NCI-H2196 (cell line): ENCODE results near the gene TNXB.
"Not testable (repeated sequence)": the region's sequence is repeated elsewhere in the genome, so short reads cannot be mapped to it uniquely, and the experiment has no call there.

Experiments
- DNase-seq: peaks from one replicate; lab custom pipeline; 2025; ENCODE audit not compliant: unreplicated experiment; lab: John Stamatoyannopoulos, UW

The TNXB gene

GRCh38 chr6:32007086-32007485, 102.1 kb downstream of the TNXB start:
- not testable (repeated sequence) for DNase-seq

GRCh38 chr6:32005991-32006529, 103.1 kb downstream of the TNXB start:
- DNase-seq = not testable (repeated sequence)

GRCh38 chr6:32005538-32005880, 103.6 kb downstream of the TNXB start:
- DNase-seq = not testable (repeated sequence)

- DNase-seq = not testable (repeated sequence)
Measured at GRCh38 chr6:32004864-32005537, 104.1 kb downstream of the TNXB start.

GRCh38 chr6:32004393-32004792, 104.7 kb downstream of the TNXB start:
- not testable (repeated sequence) for DNase-seq

GRCh38 chr6:32003301-32003700, 105.8 kb downstream of the TNXB start:
- not testable (repeated sequence) for DNase-seq

- DNase-seq = not testable (repeated sequence)
Measured at GRCh38 chr6:32002546-32003268, 106.4 kb downstream of the TNXB start.

GRCh38 chr6:31996385-31996784, 112.8 kb downstream of the TNXB start:
- not testable (repeated sequence) for DNase-seq

- not testable (repeated sequence) for DNase-seq
Measured at GRCh38 chr6:31994421-31994820, 114.7 kb downstream of the TNXB start.
